HG03571 (cell line): Measurements from ENCODE around the gene ZFYVE28.

Experiments used
- ATAC-seq: cut with Tn5 transposase; IDR thresholded peaks from one replicate; pipeline ENCODE4 v1.9.1; 2021; ENCODE audit not compliant: unreplicated experiment

Gene ZFYVE28

DNA sequence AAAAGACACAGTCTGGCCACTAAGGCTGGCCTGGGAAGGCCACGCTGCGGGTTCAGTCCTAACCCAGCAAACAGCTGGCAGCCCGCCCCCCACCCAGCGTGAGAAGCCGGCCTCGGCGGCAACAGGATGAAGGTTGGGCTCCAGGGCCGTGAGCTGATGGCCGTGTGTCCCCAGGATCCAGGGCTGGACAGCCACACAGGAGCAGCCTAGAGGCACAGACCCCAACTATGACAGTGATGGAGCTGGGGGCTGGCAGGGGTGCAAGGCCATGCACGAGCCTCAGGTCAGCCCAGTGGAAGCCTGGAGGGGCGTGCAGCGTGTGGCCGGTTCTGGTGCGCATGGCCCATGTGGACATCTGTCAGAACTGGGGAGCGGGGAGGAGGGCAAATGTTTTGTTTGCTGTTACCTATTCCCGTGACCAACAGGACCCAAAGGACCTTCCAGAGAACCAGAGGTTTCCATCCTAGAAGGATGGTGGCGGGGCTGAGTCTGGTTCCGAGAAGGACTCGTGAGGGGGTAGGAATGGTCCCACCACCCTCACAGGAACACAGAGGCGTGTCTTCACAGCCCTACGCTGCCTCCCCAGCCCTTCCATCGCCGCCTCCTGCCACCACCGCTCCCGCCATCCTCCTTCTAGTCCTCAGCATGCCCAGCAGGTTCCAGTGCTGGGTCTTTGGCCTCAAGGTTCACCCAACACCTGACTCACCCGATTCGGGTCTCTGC lies 46.5 kb downstream of the ZFYVE28 start:
- ATAC-seq = no peak

DNA sequence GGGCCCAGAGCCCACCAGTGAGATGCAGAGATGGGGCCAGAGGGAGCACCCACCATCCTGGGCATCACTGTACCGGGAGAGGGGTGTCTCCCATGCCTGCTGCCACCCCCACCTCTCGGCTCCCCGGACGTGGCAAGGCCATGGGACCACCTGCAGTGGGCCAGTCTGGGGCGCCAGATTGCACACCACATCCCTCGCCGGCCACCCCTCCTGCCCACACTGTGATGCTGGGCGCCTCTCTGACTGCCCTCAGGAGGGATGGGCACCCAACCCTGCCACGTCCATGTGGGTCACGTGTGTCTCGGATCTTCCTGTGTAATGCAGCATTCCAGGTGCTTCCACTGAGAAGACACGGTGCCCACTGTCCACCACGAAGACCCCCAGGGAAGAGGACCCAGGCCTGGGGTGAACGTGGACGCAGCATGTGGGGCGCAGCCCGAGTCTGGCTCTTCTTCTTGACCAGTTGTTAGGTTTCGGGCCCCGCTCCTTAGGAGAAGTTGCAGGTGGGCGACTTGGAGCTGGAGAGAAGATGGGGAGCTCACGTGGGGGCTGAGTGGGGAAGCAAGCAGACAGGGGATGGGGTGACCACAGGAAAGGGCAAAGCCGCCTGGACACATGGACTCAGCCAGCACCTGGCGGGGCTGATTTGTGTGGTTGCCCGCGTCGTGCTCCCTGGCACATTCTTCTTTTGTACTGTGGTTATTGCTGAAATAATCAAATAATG lies 47.7 kb downstream of the ZFYVE28 start:
- no peak for ATAC-seq

- no peak for ATAC-seq
Measured at GRCh38 chr4:2368746-2369437, 49.6 kb downstream of the ZFYVE28 start.

GRCh38 chr4:2367626-2368025 lies 50.8 kb downstream of the ZFYVE28 start:
- ATAC-seq = no peak

DNA sequence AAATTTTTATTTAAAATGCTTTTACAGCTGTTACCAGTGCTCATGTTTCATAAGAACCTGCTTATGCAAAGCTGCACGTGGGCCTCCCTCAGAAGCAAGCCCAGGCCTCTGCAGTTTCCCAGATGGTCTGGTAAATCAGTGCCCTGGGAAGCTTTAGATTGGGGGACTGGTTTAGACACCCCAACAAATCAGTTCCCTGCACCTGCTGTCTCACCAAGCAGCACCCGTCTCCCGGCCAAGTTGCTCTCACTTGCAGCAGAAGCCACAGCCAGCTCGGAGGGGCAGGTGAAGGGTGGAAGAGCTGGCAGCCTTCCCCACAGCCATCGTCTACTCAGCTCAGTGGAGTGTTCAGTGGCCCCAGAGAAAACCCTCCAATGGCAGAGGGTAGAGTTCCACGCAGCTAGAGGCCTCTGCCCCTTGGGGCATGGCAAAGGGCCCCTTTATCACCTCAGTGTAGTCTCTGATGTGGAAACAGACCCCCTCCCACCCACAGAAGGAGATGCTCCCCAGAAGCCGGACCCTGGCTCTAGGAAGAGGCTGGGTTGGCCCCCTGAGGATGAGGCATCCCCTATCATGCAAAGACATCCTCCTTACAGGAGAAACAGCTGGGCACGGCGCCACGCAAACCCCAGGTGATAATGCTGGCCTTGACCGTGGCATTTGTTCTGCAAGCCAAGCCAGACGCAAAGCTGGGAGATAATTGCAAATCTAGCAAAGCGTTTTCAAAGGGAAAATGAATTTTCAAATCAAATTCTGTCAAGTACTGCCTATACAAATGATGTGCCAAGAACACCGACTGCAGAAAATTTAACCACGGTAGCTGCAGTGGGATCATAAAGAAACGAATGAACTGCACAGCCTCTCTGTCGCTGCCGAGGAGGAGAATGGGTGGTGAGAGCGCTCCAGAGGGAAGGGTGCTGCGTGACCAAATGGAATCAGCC lies 51.9 kb downstream of the ZFYVE28 start:
- ATAC-seq = no peak

GRCh38 chr4:2365913-2366210 lies 52.6 kb downstream of the ZFYVE28 start:
- no peak for ATAC-seq

DNA sequence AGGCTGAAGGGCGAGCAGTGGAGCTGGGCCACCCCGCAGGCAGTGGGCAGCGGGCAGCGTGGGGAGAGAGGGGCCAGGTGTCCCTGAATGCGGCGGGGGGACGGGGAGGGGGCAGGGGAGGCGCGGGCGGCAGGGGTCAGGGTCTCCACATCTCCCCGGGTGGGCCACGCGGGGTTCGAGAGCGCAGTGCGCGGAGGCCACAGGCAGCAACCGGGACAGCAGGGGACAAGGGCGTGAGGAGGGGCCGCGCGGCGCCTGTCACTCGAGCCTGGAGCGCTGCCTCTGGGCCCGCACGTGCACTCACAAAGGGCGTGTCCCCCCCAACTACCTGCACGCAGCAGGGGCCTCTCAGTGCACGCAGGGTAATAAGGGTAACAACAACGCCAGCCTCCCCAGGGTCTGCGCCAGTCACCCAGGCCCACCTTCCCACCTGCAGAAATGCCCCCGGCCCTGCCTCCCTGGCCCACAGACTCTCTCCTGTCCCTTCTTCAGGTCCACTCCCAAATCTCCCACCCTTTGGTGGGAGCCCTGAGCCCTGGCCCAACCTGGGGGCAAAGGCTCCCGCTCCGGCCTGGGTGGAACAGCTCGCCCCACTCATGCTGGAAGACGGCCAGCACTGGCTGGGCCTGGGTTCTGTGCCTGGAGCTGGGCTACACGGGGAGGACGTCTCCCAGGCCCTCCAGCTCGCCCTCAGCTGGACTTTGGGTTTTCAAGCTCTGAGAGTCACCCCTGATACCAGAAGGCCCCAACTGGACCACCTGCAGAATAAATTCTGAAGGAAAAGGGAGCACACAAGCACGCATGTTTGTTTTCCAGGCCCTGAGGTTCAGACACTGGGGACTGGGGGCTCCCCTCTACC lies 53.2 kb downstream of the ZFYVE28 start:
- no peak for ATAC-seq

DNA sequence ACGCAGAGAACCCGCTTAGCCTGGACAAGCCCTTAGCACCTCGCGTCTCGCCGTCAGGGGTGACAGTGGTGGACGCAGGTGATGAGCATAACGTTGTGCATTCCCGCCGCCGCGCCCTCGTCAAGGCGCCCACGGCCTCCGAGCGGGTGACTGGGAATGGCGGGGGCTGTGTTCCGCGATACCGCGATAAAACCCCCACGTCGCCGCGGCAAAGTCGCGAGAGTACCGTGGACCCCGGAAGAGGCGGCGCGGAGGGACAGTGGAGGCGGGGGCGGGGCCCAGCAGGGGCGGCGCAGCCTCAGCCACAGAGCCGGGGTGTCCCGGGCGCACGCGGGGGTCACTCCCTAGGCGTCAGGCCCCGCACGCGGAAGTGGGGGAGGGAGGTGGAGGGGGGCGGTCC lies 53.8 kb downstream of the ZFYVE28 start:
- ATAC-seq = no peak

GRCh38 chr4:2363951-2364653 lies 54.3 kb downstream of the ZFYVE28 start:
- no peak for ATAC-seq

DNA sequence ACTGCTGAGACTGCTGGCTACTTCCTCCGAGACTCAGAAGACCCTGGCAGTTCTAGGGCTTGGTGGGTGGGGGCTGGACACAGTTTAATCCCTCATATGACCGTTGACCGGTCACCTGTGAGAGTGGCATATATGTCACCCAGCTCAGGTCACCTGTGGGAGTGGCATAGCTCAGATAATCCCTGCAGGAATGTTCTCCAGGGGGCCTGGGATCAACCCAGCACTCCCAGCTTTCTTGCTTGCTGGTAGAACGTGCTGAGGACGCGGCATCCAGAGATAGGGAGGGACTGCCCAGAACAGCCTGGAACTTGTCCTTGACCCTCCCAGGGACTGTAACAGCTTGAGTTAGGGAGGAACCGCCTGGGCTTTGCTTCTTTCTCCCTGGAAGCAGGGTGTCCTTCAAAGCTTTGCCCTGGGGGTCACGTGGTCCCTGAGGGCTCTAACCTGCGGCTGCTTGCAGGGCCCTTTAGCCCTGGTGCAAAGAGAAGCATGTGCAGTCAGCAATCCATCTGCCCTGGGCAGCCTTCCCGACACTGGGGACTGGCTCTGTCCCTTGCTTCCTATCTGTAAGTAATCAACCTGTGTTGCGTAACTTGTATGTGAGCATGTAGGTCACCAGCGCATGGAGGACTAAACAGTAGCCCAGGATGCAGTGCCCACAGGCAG lies 55.3 kb downstream of the ZFYVE28 start:
- ATAC-seq = no peak

DNA sequence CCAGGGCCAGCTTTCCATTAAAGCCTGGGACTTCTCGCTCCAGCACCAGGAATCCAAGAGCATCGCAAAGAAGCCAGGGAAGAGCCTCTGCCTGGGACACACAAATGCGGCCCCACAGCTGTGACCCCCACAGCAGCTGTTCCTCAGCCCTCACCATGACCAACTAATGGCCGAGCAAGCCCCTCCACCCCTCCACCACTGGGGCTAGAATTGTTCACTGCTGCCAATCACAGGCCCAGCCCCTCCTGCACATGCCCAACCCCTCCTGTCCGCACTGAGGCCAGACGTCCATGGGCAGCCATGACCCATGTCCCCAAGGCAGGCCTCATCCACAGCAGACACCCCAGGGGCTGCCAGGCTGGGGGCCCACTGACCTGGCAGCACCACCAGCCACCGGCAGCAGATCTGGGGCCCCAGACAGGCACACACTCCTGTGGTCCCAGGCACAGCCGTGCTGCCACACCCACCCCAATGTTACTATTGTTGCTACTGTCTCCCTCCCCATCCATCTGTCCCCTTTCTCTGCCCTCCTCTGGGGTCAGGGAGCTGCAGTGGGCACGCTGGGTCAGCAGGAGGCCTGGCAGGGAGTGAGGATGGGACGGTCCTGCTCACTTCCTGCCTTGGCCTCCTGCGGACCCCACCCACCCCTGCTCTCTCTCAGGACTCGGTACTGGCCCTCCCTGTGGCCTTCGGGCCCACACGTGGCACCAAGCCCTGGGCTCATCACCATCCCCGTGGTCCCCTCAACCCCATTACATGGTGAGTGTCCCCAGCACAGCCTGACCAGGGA lies 56.0 kb downstream of the ZFYVE28 start:
- no peak for ATAC-seq

- ATAC-seq = no peak
Measured at GRCh38 chr4:2361366-2362265, 56.8 kb downstream of the ZFYVE28 start.

- ATAC-seq = no peak
Measured at GRCh38 chr4:2360396-2360730, 58.1 kb downstream of the ZFYVE28 start.

GRCh38 chr4:2359591-2360395 lies 58.7 kb downstream of the ZFYVE28 start:
- ATAC-seq = no peak

DNA sequence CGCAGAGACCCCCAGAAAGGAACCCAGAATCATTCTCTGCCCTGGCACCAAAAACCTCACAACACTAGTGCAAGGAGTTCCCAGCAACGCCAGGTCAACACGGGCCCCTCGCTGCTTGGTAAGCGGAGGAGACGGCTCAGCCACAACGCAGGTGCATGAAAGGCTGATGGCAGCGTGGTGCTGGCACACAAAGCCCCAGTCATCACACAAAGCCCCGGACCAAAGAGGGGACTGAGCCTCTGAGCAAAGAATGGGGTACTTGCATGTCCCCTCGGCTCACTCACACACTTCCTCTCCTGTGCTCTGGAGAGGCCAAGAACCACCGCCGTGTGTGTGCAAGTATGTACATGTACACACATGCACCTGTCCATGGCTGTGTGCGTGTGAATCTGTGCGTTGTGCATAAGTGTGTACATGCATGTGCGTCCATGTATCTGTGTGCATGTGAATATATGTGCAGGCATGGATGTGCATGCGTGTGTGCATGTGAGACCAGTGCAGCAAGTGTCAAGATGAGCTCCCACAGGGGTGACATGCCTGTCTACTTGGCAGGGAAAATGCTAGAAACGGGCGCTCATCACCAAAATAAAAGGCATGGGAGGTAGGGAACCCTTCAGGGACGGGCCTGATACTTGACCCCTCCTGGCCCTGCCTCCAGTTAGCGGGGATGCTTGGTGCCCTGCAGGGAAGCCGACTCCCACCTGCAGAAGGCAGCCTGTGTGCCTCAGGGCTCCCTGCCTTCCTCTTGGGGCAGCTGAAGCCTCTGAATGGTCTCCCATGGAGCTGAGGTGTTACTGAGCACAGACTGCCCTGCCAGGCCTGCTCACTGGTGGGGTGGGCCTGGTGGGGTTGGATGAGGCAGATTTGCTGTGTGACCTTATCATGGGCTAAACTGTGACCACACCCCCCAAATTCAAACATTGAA lies 60.4 kb downstream of the ZFYVE28 start:
- no peak for ATAC-seq
